ENCODE data around the gene PGAM1.
A peak's percentile ranks its signal among the peaks of the same experiment; 100 is the strongest.

The PGAM1 gene

GRCh38 chr10:97442277-97442676, 16.3 kb downstream of the PGAM1 start:
- no peak overlapping the region for H3K27ac ChIP-seq (ENCODE audit: low read depth, low read length, poor library complexity, severe bottlenecking)
- H3K9me2 ChIP-seq (ENCODE audit: low read depth, low read length): no peaks in the 10 kb centered on the region
- no peak overlapping the region for H2AFZ ChIP-seq (ENCODE audit: low read length)
- no peak overlapping the region for H3K9ac ChIP-seq (ENCODE audit: low read length)
- no peaks in the 10 kb centered on the region for H3K9me3 ChIP-seq (ENCODE audit: low read length)
- no peaks in the 10 kb centered on the region for H3K27me3 ChIP-seq (ENCODE audit: insufficient read depth, low read length)
- peaks cover 14% of the 10 kb centered on the region; the same call in 1 of the 2 replicates for H3K79me2 ChIP-seq (ENCODE audit: insufficient read depth, low read length)
- no peak overlapping the region for H3K4me2 ChIP-seq (ENCODE audit: low read length)
- H4K20me1 ChIP-seq (ENCODE audit: insufficient read depth, low read length): no peaks in the 10 kb centered on the region
- no peak overlapping the region for H3K4me3 ChIP-seq (ENCODE audit: low read depth, low read length, poor library complexity, severe bottlenecking)
- no peaks in the 10 kb centered on the region for H3F3A ChIP-seq (ENCODE audit: insufficient read depth, low read length)
- H3K4me1 ChIP-seq (ENCODE audit: insufficient read depth, low read length, severe bottlenecking): peaks cover 17% of the 10 kb centered on the region
- peaks cover 6% of the 10 kb centered on the region; the same call in 1 of the 2 replicates for H3K36me3 ChIP-seq (ENCODE audit: insufficient read depth, low read length)
- no peak for TF ChIP-seq CTCF (IDR thresholded peaks at IDR 0.05; ENCODE audit: low read length)
- no peak for TF ChIP-seq EZH2 (IDR thresholded peaks at IDR 0.05; ENCODE audit: borderline replicate concordance, low read length)

GRCh38 chr10:97444212-97444611, 18.2 kb downstream of the PGAM1 start:
- H3K27ac ChIP-seq (ENCODE audit: low read depth, low read length, poor library complexity, severe bottlenecking): no peak overlapping the region
- H3K4me1 ChIP-seq (ENCODE audit: insufficient read depth, low read length, severe bottlenecking): peaks cover 27% of the 10 kb centered on the region
- no peaks in the 10 kb centered on the region for H3K27me3 ChIP-seq (ENCODE audit: insufficient read depth, low read length)
- no peak overlapping the region for H3K4me3 ChIP-seq (ENCODE audit: low read depth, low read length, poor library complexity, severe bottlenecking)
- no peaks in the 10 kb centered on the region for H4K20me1 ChIP-seq (ENCODE audit: insufficient read depth, low read length)
- no peak overlapping the region for H2AFZ ChIP-seq (ENCODE audit: low read length)
- no peaks in the 10 kb centered on the region for H3K9me3 ChIP-seq (ENCODE audit: low read length)
- TF ChIP-seq CTCF (IDR thresholded peaks at IDR 0.05; ENCODE audit: low read length): no peak
- no peak for TF ChIP-seq EZH2 (IDR thresholded peaks at IDR 0.05; ENCODE audit: borderline replicate concordance, low read length)
- peak overlapping the region; percentile 84; the same call in 1 of the 2 replicates for H3K9ac ChIP-seq (ENCODE audit: low read length)
- peaks cover 17% of the 10 kb centered on the region for H3K79me2 ChIP-seq (ENCODE audit: insufficient read depth, low read length)
- no peaks in the 10 kb centered on the region for H3F3A ChIP-seq (ENCODE audit: insufficient read depth, low read length)
- H3K9me2 ChIP-seq (ENCODE audit: low read depth, low read length): no peaks in the 10 kb centered on the region
- H3K4me2 ChIP-seq (ENCODE audit: low read length): peak overlapping the region; percentile 94
- peaks cover 6% of the 10 kb centered on the region; the same call in 1 of the 2 replicates for H3K36me3 ChIP-seq (ENCODE audit: insufficient read depth, low read length)

GRCh38 chr10:97445357-97445721, 19.3 kb downstream of the PGAM1 start:
- no peak overlapping the region for H3K27ac ChIP-seq (ENCODE audit: low read depth, low read length, poor library complexity, severe bottlenecking)

More at GRCh38 chr10:97445357-97445721, 19.3 kb downstream of the PGAM1 start:
- Histone ChIP-seq H3K4me3 (ENCODE audit: low read depth, low read length, poor library complexity, severe bottlenecking) (peak overlapping the region; percentile 92), H3F3A (ENCODE audit: insufficient read depth, low read length) (no peaks in the 10 kb centered on the region), H3K4me2 (ENCODE audit: low read length) (peak overlapping the region; percentile 94), H3K79me2 (ENCODE audit: insufficient read depth, low read length) (peaks cover 17% of the 10 kb centered on the region), H2AFZ (ENCODE audit: low read length) (no peak overlapping the region), H3K9me2 (ENCODE audit: low read depth, low read length) (no peaks in the 10 kb centered on the region), H3K36me3 (ENCODE audit: insufficient read depth, low read length) (peaks cover 6% of the 10 kb centered on the region; the same call in 1 of the 2 replicates), H3K9ac (ENCODE audit: low read length) (peak overlapping the region; percentile 84), H4K20me1 (ENCODE audit: insufficient read depth, low read length) (no peaks in the 10 kb centered on the region), H3K4me1 (ENCODE audit: insufficient read depth, low read length, severe bottlenecking) (peaks cover 27% of the 10 kb centered on the region), H3K27me3 (ENCODE audit: insufficient read depth, low read length) (no peaks in the 10 kb centered on the region), H3K9me3 (ENCODE audit: low read length) (no peaks in the 10 kb centered on the region)
- TF ChIP-seq CTCF (IDR thresholded peaks at IDR 0.05; ENCODE audit: low read length): no peak
- TF ChIP-seq EZH2 (IDR thresholded peaks at IDR 0.05; ENCODE audit: borderline replicate concordance, low read length): no peak

Data from OCI-LY1 (cell line).